Airway epithelial cell (primary cell): ENCODE data around the gene ZBTB12. TPM values are rescaled to one million over a fixed set of nuclear protein-coding genes. Genes with fewer than 3 reads are reported as not detected.

ENCODE experiments used
- total RNA-seq: library from RNA; depleted of rRNA; stranded (reverse); fragments of >200 nt; gene quantifications from 2 replicates; pipeline ENCODE4 v1.2.3, GENCODE V29; 2015

Gene ZBTB12, protein sequence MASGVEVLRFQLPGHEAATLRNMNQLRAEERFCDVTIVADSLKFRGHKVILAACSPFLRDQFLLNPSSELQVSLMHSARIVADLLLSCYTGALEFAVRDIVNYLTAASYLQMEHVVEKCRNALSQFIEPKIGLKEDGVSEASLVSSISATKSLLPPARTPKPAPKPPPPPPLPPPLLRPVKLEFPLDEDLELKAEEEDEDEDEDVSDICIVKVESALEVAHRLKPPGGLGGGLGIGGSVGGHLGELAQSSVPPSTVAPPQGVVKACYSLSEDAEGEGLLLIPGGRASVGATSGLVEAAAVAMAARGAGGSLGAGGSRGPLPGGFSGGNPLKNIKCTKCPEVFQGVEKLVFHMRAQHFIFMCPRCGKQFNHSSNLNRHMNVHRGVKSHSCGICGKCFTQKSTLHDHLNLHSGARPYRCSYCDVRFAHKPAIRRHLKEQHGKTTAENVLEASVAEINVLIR
- total RNA-seq, result 0.46 and 0.99 TPM in 2 replicates

DNA sequence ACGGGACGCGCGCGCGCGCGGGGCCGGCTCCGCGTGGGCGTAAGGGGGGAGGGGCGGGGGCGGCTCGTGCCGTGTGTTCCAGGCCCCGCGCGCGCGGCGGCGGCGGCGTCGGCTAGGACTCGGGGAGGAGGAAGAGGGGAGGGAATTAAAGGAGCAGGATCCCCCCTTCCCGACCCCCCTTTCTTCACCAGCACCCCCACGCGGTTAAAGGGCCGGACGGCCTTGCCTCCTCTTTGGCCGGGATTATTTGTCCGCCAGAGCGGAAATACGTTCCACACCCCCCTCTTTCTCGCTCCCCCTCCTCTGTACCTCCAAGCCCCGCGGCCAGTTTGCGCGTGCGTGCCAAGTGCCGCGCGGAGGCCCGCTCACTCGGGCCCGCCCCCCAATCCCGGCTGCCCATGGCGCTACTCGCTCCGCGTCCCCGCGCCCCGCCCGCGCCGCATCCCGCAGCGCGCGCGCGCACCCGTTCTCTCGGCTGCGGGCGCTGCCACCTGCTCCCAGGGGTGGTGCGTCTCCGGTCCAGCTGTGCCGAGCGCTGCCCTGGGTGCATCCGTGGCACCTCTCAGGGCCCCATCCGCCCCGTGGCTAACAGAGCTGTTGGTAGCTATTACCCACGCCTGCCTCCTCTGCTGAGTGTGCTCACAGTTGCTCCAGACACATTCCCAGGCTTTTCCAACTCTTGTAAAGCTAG, at the start of gene ZBTB12:
TSS of gene ZBTB12 (minus strand) at position 134 of the 691 bp plus-strand sequence. CDS start 781 bp downstream, outside the sequence.

DNA sequence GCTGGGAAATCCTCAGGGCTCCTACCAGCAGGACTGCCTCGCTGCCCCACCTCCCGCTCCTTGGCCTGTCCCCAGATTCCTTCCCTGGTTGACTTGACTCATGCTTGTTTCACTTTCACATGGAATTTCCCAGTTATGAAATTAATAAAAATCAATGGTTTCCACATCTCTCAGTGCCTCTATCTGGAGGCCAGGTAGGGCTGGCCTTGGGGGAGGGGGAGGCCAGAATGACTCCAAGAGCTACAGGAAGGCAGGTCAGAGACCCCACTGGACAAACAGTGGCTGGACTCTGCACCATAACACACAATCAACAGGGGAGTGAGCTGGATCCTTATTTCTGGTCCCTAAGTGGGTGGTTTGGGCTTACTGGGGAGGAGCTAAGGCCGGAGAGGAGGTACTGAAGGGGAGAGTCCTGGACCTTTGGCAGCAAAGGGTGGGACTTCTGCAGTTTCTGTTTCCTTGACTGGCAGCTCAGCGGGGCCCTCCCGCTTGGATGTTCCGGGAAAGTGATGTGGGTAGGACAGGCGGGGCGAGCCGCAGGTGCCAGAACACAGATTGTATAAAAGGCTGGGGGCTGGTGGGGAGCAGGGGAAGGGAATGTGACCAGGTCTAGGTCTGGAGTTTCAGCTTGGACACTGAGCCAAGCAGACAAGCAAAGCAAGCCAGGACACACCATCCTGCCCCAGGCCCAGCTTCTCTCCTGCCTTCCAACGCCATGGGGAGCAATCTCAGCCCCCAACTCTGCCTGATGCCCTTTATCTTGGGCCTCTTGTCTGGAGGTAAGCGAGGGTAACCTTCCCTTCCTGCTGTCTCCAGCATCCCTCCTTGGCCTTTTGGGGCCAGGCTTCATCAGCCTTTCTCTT, 43.9 kb upstream of the ZBTB12 start, which contains the start of gene CFB:
TSS of gene CFB (plus strand) at position 589 of the 863 bp plus-strand sequence. CDS start at position 716, 127 bp downstream.

DNA sequence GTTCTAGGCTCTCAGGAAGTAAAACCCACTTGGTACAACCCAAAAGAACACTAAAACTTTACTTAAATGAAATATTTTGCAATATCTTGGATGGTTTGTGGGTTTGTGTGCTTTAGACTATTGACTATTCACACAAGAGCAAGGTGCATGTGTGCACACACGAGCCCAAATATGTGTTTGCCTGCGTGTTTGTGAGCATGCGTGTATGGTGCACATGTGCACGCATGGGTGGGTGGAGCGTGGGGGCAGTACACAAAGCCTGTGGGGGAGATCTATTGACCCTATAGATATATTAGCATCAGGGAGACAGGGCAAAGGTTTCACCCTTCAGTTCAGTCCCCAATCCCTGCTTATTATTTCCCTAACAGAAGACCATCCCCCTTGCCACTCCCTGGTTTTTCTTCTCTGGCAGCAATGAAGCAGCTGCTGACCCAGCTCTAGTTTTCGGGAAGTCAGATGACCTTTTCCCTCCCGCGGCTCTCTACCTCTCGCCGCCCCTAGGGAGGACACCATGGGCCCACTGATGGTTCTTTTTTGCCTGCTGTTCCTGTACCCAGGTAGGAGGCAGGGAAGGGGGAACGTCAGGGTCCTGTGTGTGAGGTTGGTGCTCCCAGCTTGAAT, 25.5 kb upstream of the ZBTB12 start, which contains the start of gene C2:
TSS of gene C2 (plus strand) at position 476 of the 621 bp plus-strand sequence. CDS start at position 512, 36 bp downstream.

DNA sequence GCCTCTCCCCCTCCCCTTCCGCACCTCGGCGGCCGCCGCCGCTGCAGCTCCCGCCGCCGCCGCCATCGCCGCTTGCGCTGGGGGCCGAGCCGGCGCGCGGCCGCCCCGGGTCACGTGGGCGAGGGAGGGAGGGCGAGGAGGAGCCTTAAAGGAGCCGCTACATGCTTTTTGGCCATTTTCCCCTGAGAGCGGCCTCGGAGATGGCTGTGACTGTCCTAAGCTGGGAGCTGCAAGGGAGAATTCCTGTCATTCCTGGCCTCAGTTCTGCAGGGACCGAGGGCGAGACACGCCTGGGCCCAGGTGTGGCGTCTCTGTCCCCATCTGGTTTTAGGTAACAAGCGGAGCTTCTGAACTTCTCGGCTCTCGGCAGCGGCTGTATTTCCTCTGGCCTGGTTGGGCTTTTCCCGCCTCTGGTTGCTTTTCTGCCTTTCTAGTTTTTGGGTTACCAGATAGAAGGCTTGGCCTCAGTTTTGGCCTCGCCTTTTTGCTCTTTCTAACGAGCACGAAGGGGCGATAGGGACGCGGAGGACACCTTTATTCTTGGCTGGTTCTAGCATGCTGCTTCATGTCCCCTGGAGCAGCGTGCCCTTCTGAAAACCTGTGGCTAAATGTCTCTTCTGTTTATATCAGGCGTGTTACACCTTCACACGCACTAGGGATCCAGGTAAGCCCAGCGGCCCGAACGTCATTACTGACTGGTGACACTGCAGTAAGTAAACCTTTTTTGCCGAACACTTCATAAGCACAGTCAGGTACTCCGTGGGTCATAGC, 4.1 kb downstream of the ZBTB12 start, which contains the start of gene EHMT2:
TSS of gene EHMT2 (minus strand) at position 87 of the 771 bp plus-strand sequence. CDS start at position 66, 21 bp downstream.

DNA sequence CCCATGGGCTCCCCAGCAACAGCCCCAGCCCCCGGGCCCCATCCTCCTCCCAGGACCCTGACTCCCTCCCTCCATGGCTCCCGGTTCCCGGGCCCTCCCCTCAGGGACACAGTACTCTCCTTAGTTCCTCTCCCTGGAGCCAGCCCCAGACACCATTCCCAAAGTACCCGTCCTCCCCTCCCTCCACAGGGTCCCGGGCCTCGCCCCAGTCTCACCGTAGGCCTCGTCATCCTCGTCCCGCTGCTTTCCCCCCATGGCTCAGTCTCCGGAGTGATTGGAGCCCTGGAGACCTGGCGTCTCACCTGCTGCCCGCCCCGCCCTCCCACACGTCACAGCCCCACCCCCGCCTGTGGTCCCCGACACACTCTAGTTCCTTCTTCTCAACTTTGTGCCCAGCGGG, 23.2 kb downstream of the ZBTB12 start, which contains the start of gene SLC44A4:
TSS of gene SLC44A4 (minus strand) at position 272 of the 400 bp plus-strand sequence. CDS start at position 255, 17 bp downstream.

DNA sequence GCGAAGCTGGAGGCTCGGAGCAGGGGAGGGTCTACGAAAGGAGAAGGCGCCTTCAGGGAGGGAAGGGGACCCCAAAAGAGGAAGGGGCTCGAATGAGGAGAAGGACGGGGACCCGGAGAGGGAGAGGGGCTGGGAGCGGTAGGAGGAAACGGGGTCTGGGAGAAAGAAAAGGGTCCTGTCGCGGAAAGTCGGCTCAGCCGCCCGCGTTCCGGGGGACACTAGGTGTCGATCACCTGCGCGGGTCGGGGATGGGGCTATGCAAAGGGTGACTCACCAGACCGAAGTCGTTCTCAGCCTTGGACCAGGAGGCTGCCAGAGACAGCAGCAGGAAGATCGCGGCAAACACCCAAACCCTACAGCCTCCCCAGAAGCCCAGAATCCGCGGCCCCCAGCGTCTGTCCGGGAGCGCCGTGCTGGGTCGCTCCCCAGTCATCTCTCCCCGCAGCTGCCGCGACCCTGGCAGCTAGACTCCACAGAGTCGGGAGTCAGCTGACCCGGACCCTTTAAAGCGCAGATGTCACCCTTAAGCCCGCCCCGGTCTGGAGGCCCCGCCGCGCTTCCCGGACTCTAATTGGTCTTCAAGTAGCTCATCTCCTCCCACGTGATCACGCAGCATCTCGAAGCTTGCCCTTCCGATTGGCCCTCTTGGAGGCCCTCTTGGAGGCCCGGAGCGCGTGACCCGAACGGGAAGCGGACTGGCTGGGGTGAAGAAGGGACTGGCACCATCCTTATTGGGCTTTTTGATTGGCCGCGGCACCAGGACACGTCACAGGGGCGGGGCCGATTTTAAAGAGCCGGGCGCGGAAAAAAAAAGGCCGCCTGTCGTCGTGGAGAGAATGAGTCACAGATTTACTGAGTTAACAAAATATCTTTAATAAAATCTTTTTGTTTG, 39.3 kb downstream of the ZBTB12 start, which contains the start of gene NEU1:
TSS of gene NEU1 (minus strand) at position 478 of the 892 bp plus-strand sequence. CDS start at position 433, 45 bp downstream.

Other genes starting within 250 kb of the ZBTB12 start
- gene BAG6, start 249.4 kb downstream of the ZBTB12 start, total RNA-seq, result 200 and 272 TPM in 2 replicates
- 2.3 and 3.9 TPM in 2 replicates for gene APOM, start 246.2 kb downstream of the ZBTB12 start, total RNA-seq
- gene C6orf47, start 241.3 kb downstream of the ZBTB12 start, total RNA-seq, result 17.0 and 18.1 TPM in 2 replicates
- gene GPANK1, start 237.1 kb downstream of the ZBTB12 start, total RNA-seq, result 14.5 and 14.7 TPM in 2 replicates
- 236 and 271 TPM in 2 replicates for gene CSNK2B, start 236.0 kb downstream of the ZBTB12 start, total RNA-seq
- 0.60 and 2.1 TPM in 2 replicates for gene LY6G5B, start 232.1 kb downstream of the ZBTB12 start, total RNA-seq
- gene LY6G5C, start 221.0 kb downstream of the ZBTB12 start, total RNA-seq, result 0.42 and 0.79 TPM in 2 replicates
- 26.8 and 31.6 TPM in 2 replicates for gene ABHD16A, start 198.8 kb downstream of the ZBTB12 start, total RNA-seq
- gene LY6G6F, start 195.2 kb downstream of the ZBTB12 start, total RNA-seq, result not detected in 2 replicates
- not detected in 2 replicates for gene LY6G6D, start 186.7 kb downstream of the ZBTB12 start, total RNA-seq
- 1.5 and 3.7 TPM in 2 replicates for gene LY6G6C, start 180.3 kb downstream of the ZBTB12 start, total RNA-seq
- gene MPIG6B, start 178.7 kb downstream of the ZBTB12 start, total RNA-seq, result 0.49 TPM in 1 of 2 replicates, not detected in the other
- gene DDAH2, start 172.8 kb downstream of the ZBTB12 start, total RNA-seq, result 28.1 and 43.2 TPM in 2 replicates
- gene CLIC1, start 165.6 kb downstream of the ZBTB12 start, total RNA-seq, result 445 and 657 TPM in 2 replicates
- 10.5 and 12.6 TPM in 2 replicates for gene MSH5, start 162.1 kb downstream of the ZBTB12 start, total RNA-seq
- gene SAPCD1, start 139.4 kb downstream of the ZBTB12 start, total RNA-seq, result 0.63 and 2.0 TPM in 2 replicates
- 1.6 and 2.8 TPM in 2 replicates for gene VWA7, start 124.8 kb downstream of the ZBTB12 start, total RNA-seq
- 109 and 115 TPM in 2 replicates for gene VARS1, start 106.3 kb downstream of the ZBTB12 start, total RNA-seq
- 73.8 and 83.4 TPM in 2 replicates for gene LSM2, start 95.1 kb downstream of the ZBTB12 start, total RNA-seq
- gene HSPA1L, start 86.8 kb downstream of the ZBTB12 start, total RNA-seq, result 0.14 and 0.21 TPM in 2 replicates
- 85.4 and 93.2 TPM in 2 replicates for gene HSPA1A, start 86.5 kb downstream of the ZBTB12 start, total RNA-seq
- gene HSPA1B, start 74.3 kb downstream of the ZBTB12 start, total RNA-seq, result 172 and 180 TPM in 2 replicates
- gene NEU1, start 39.3 kb downstream of the ZBTB12 start, total RNA-seq, result 34.1 and 39.3 TPM in 2 replicates
- 4.2 and 7.5 TPM in 2 replicates for gene SLC44A4, start 23.1 kb downstream of the ZBTB12 start, total RNA-seq
- 29.7 and 35.3 TPM in 2 replicates for gene EHMT2, start 4.4 kb downstream of the ZBTB12 start, total RNA-seq
- 0.21 TPM in 1 of 2 replicates, not detected in the other for gene C2, start 25.6 kb upstream of the ZBTB12 start, total RNA-seq
- 3.1 and 3.9 TPM in 2 replicates for gene CFB, start 44.0 kb upstream of the ZBTB12 start, total RNA-seq
- 77.9 and 106 TPM in 2 replicates for gene NELFE, start 56.9 kb upstream of the ZBTB12 start, total RNA-seq
- gene SKIC2, start 57.1 kb upstream of the ZBTB12 start, total RNA-seq, result 42.3 and 66.5 TPM in 2 replicates
- gene DXO, start 70.1 kb upstream of the ZBTB12 start, total RNA-seq, result 16.1 and 17.8 TPM in 2 replicates
- gene C4A, start 80.0 kb upstream of the ZBTB12 start, total RNA-seq, result 0.05 and 1.1 TPM in 2 replicates
- 0.09 and 1.1 TPM in 2 replicates for gene C4B, start 112.7 kb upstream of the ZBTB12 start, total RNA-seq
- gene CYP21A2, start 136.3 kb upstream of the ZBTB12 start, total RNA-seq, result 0.28 TPM in 1 of 2 replicates, not detected in the other
- under 0.01 and 0.05 TPM in 2 replicates for gene TNXB, start 207.3 kb upstream of the ZBTB12 start, total RNA-seq
- 20.4 and 29.6 TPM in 2 replicates for gene ATF6B, start 226.2 kb upstream of the ZBTB12 start, total RNA-seq
- 5.4 and 9.8 TPM in 2 replicates for gene FKBPL, start 228.2 kb upstream of the ZBTB12 start, total RNA-seq
- gene PRRT1, start 249.9 kb upstream of the ZBTB12 start, total RNA-seq, result 0.42 TPM in 1 of 2 replicates, not detected in the other